ENCODE measurements around the gene TMEM63C.

The TMEM63C gene

DNA sequence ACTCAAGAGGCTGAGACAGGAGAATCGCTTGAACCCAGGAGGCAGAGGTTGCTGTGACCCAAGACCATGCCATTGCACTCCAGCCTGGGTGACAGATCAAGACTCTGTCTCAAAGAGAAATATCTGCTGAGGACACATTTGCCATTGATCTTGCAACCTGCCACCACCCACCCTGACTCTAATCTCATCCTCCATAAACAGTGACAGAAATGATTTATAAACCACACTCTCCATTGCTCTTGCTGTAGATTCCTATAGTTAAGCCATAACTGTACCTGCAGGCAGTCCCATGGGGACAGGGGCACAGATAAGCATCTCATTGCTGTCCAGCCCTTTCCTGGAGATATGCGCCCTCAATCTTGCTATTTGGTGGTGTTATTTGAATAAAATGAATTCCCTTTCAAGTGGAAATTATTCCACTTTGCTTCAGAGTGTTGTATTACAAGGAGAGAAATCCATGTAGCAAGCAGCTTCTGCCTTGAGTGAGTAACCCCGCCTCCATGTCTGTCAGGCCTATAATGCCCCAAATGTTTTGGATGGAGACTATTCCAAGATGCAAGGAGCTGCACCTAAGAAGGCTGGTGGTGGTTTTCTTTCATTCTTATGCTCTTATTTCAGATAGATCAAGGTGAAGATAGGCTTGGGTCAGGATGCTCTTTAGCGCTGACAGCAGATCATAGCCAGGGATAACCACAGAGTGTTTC, 37.0 kb upstream of the TMEM63C start:
- Histone ChIP-seq H3K36me3 (ENCODE audit: control insufficient read depth, insufficient read depth, low read length) (no peaks in the 10 kb centered on the region), H3K9ac (ENCODE audit: low read length) (no peak overlapping the region), H3K4me1 (ENCODE audit: control insufficient read depth, insufficient read depth, low read length) (no peaks in the 10 kb centered on the region), H3K27me3 (ENCODE audit: control insufficient read depth, insufficient read depth, low read length) (peaks cover 34% of the 10 kb centered on the region), H3K27ac (ENCODE audit: low read depth, low read length) (no peak overlapping the region), H3K4me3 (ENCODE audit: low read length) (no peak overlapping the region)

DNA sequence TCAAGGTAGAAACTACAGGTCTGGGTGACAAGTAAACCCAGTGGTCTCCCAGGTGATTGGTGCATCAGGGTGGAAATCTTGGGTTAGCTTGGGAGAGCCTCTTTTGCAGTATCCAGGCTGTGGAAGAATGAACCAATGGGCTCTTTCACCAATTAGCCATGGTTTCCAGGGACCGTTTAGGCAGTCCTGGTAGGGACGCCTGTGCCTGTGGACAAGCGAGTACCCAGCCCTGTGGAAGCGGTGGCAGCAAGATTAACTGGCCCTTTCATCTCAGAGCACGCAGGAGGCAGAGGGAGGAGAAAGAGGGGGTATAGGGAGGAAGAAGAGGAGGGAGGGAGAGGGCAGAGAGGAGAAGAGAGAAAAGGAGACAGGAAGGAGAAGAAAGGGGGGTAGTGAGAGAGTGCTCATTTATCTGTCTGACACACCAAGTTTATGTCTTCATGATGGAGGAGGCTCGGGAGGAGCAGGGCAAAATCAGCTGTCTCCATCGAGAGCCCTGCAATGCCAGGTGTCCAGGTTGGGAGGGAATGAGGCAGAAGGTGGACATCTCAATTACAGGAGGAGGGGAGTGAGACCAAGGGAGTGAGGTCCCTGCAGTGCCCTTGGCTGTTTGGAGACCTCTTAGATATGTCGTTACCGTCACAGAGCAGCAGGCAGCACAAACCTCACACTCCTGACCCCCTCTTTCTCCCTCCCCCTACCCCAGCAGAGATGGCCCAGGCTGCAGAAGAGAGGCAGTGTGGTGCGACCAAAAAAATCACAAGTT, 35.4 kb upstream of the TMEM63C start:
- Histone ChIP-seq H3K9ac (ENCODE audit: low read length) (no peak overlapping the region), H3K27ac (ENCODE audit: low read depth, low read length) (no peak overlapping the region), H3K4me1 (ENCODE audit: control insufficient read depth, insufficient read depth, low read length) (no peaks in the 10 kb centered on the region), H3K4me3 (ENCODE audit: low read length) (no peak overlapping the region), H3K36me3 (ENCODE audit: control insufficient read depth, insufficient read depth, low read length) (no peaks in the 10 kb centered on the region), H3K27me3 (ENCODE audit: control insufficient read depth, insufficient read depth, low read length) (peaks cover 20% of the 10 kb centered on the region)

DNA sequence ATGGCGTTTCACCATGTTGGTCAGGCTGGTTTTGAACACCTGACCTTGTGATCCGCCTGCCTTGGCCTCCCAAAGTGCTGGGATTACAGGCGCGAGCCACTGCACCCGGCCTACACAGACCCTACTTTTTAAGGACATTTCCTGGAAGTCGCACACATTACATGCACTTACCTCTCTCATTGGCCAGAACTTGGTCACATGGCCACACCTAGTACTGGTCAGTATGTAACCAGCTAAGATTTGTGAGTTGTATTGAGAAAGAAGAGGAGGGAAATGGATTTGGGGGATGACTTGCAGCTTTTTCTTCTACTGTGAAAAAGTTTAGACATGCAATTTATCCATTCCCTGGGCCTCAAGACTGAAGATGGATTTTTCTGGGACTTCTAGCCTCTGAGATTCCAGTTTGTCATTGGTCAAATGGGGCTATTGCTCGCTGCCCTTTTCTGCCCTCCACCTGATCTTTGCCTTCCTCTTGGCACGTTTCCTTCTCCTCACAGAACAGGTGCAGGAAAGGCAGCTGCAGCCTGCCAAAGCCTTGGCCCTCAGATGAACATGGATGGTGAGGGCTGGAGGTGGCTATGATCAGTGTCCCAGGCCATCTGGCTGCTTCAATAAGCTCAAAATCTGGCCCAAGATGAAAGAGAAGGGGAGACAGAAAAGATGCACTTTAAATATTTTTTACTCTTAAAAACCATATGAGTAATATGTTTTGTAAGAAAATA, 32.9 kb upstream of the TMEM63C start:
- no peak overlapping the region for H3K27ac ChIP-seq (ENCODE audit: low read depth, low read length)
- H3K27me3 ChIP-seq (ENCODE audit: control insufficient read depth, insufficient read depth, low read length): peaks cover 7% of the 10 kb centered on the region
- H3K9ac ChIP-seq (ENCODE audit: low read length): no peak overlapping the region
- no peaks in the 10 kb centered on the region for H3K36me3 ChIP-seq (ENCODE audit: control insufficient read depth, insufficient read depth, low read length)
- no peaks in the 10 kb centered on the region for H3K4me1 ChIP-seq (ENCODE audit: control insufficient read depth, insufficient read depth, low read length)
- H3K4me3 ChIP-seq (ENCODE audit: low read length): no peak overlapping the region

DNA sequence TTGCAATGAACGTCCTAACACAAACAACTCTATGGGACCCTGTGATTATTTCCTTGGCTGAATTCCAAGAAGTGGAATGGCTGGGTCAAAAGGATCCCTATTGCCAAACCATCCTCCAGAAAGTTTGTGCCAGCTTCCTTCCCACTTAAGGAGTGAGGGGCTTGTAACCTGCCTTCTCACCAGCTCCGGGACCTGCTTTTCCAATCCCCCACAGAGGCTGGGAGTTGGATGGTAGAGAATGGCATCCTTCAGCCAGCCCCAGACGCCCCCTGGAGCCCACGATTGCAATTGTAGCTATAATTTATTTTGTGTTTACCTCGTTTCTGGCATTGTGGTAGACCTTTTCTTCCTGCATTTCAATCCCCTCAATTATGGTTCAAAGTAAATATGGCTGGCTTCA, 30.4 kb upstream of the TMEM63C start:
- Histone ChIP-seq H3K36me3 (ENCODE audit: control insufficient read depth, insufficient read depth, low read length) (no peaks in the 10 kb centered on the region), H3K27ac (ENCODE audit: low read depth, low read length) (no peak overlapping the region), H3K4me3 (ENCODE audit: low read length) (no peak overlapping the region), H3K9ac (ENCODE audit: low read length) (no peak overlapping the region), H3K27me3 (ENCODE audit: control insufficient read depth, insufficient read depth, low read length) (no peaks in the 10 kb centered on the region), H3K4me1 (ENCODE audit: control insufficient read depth, insufficient read depth, low read length) (no peaks in the 10 kb centered on the region)

- H3K27me3 ChIP-seq (ENCODE audit: control insufficient read depth, insufficient read depth, low read length): no peaks in the 10 kb centered on the region
- no peak overlapping the region for H3K4me3 ChIP-seq (ENCODE audit: low read length)
- no peaks in the 10 kb centered on the region for H3K36me3 ChIP-seq (ENCODE audit: control insufficient read depth, insufficient read depth, low read length)
- H3K9ac ChIP-seq (ENCODE audit: low read length): no peak overlapping the region
- no peak overlapping the region for H3K27ac ChIP-seq (ENCODE audit: low read depth, low read length)
- H3K4me1 ChIP-seq (ENCODE audit: control insufficient read depth, insufficient read depth, low read length): no peaks in the 10 kb centered on the region
Observed at GRCh38 chr14:77151918-77152588, 29.5 kb upstream of the TMEM63C start.

GRCh38 chr14:77153802-77154201, 27.8 kb upstream of the TMEM63C start:
- no peaks in the 10 kb centered on the region for H3K36me3 ChIP-seq (ENCODE audit: control insufficient read depth, insufficient read depth, low read length)
- H3K27me3 ChIP-seq (ENCODE audit: control insufficient read depth, insufficient read depth, low read length): no peaks in the 10 kb centered on the region
- no peak overlapping the region for H3K27ac ChIP-seq (ENCODE audit: low read depth, low read length)
- H3K4me1 ChIP-seq (ENCODE audit: control insufficient read depth, insufficient read depth, low read length): peaks cover 5% of the 10 kb centered on the region
- no peak overlapping the region for H3K9ac ChIP-seq (ENCODE audit: low read length)
- H3K4me3 ChIP-seq (ENCODE audit: low read length): no peak overlapping the region

- Histone ChIP-seq H3K27ac (ENCODE audit: low read depth, low read length) (no peak overlapping the region), H3K9ac (ENCODE audit: low read length) (no peak overlapping the region)
Observed at GRCh38 chr14:77154421-77154820, 27.2 kb upstream of the TMEM63C start.

GRCh38 chr14:77155083-77155482, 26.5 kb upstream of the TMEM63C start:
- Histone ChIP-seq H3K9ac (ENCODE audit: low read length) (no peak overlapping the region), H3K4me1 (ENCODE audit: control insufficient read depth, insufficient read depth, low read length) (peaks cover 7% of the 10 kb centered on the region), H3K27me3 (ENCODE audit: control insufficient read depth, insufficient read depth, low read length) (no peaks in the 10 kb centered on the region), H3K4me3 (ENCODE audit: low read length) (no peak overlapping the region), H3K27ac (ENCODE audit: low read depth, low read length) (no peak overlapping the region), H3K36me3 (ENCODE audit: control insufficient read depth, insufficient read depth, low read length) (no peaks in the 10 kb centered on the region)

More at GRCh38 chr14:77154421-77154820, 27.2 kb upstream of the TMEM63C start:
- Histone ChIP-seq H3K4me3 (ENCODE audit: low read length) (no peak overlapping the region), H3K27me3 (ENCODE audit: control insufficient read depth, insufficient read depth, low read length) (no peaks in the 10 kb centered on the region), H3K36me3 (ENCODE audit: control insufficient read depth, insufficient read depth, low read length) (no peaks in the 10 kb centered on the region), H3K4me1 (ENCODE audit: control insufficient read depth, insufficient read depth, low read length) (peaks cover 7% of the 10 kb centered on the region)

- Histone ChIP-seq H3K27ac (ENCODE audit: low read depth, low read length) (no peak overlapping the region), H3K4me1 (ENCODE audit: control insufficient read depth, insufficient read depth, low read length) (peaks cover 7% of the 10 kb centered on the region), H3K36me3 (ENCODE audit: control insufficient read depth, insufficient read depth, low read length) (no peaks in the 10 kb centered on the region), H3K27me3 (ENCODE audit: control insufficient read depth, insufficient read depth, low read length) (no peaks in the 10 kb centered on the region), H3K4me3 (ENCODE audit: low read length) (no peak overlapping the region), H3K9ac (ENCODE audit: low read length) (no peak overlapping the region)
Observed at GRCh38 chr14:77157740-77158139, 23.9 kb upstream of the TMEM63C start.

DNA sequence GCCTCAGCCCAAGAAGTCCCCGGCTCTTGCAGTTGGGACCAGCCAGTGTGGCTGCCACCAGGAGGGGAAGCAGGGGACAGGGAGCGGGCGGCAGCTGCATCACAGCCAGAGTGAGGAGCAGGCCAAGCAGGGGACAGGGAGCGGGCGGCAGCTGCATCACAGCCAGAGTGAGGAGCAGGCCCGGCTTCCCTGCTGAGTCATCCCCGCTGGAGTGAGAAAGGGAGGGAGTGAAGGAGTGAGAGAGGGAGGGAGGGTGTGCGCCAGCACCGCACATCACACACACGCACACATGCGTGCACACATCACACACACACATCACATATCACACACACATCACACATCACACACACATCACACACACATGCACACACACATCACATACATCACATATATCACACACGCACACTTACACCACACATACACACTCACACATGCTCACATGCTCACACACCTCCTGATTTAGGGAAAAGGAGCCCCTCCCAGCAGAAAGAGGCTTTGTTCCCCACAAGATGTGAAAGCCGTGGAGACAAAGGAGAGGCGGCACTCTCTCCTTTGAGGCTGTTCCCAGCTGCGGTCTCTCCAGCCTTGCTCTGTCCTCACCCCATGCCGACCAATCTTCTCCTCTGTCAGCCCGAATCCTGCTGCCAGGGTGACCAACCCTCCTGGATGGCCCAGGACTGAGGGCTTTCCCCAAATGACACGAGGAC, 23.3 kb upstream of the TMEM63C start:
- H3K36me3 ChIP-seq (ENCODE audit: control insufficient read depth, insufficient read depth, low read length): no peaks in the 10 kb centered on the region
- peak overlapping the region; percentile 23 for H3K4me3 ChIP-seq (ENCODE audit: low read length)
- H3K9ac ChIP-seq (ENCODE audit: low read length): no peak overlapping the region
- no peaks in the 10 kb centered on the region for H3K27me3 ChIP-seq (ENCODE audit: control insufficient read depth, insufficient read depth, low read length)
- H3K4me1 ChIP-seq (ENCODE audit: control insufficient read depth, insufficient read depth, low read length): peaks cover 7% of the 10 kb centered on the region
- H3K27ac ChIP-seq (ENCODE audit: low read depth, low read length): no peak overlapping the region

GRCh38 chr14:77158882-77159255, 22.7 kb upstream of the TMEM63C start:
- Histone ChIP-seq H3K27me3 (ENCODE audit: control insufficient read depth, insufficient read depth, low read length) (no peaks in the 10 kb centered on the region), H3K4me3 (ENCODE audit: low read length) (no peak overlapping the region), H3K9ac (ENCODE audit: low read length) (no peak overlapping the region), H3K27ac (ENCODE audit: low read depth, low read length) (no peak overlapping the region), H3K36me3 (ENCODE audit: control insufficient read depth, insufficient read depth, low read length) (no peaks in the 10 kb centered on the region), H3K4me1 (ENCODE audit: control insufficient read depth, insufficient read depth, low read length) (peaks cover 7% of the 10 kb centered on the region)

- Histone ChIP-seq H3K4me3 (ENCODE audit: low read length) (no peak overlapping the region), H3K36me3 (ENCODE audit: control insufficient read depth, insufficient read depth, low read length) (no peaks in the 10 kb centered on the region), H3K4me1 (ENCODE audit: control insufficient read depth, insufficient read depth, low read length) (peaks cover 7% of the 10 kb centered on the region), H3K27me3 (ENCODE audit: control insufficient read depth, insufficient read depth, low read length) (no peaks in the 10 kb centered on the region), H3K27ac (ENCODE audit: low read depth, low read length) (no peak overlapping the region), H3K9ac (ENCODE audit: low read length) (no peak overlapping the region)
Observed at GRCh38 chr14:77161011-77161410, 20.6 kb upstream of the TMEM63C start.
